A549 (cell line): Measurements from ENCODE around the gene JADE3.

ENCODE experiments used
- CHD2 ChIP-seq: fragments of 150-350 bp; IDR thresholded peaks from 2 replicates; pipeline ENCODE4 v1.6.1; 2014; ENCODE audit warnings: low read length; ENCODE audit not compliant: partially characterized antibody
- HOXB13 ChIP-seq: fragments of 250-450 bp; sonication (Bioruptor Pico); IDR thresholded peaks from 2 replicates; pipeline ENCODE4 v1.5.0; 2020; ENCODE audit warnings: low read depth, mild to moderate bottlenecking, moderate library complexity
- MAFK ChIP-seq: fragments of 450-650 bp; IDR thresholded peaks from 2 replicates; pipeline ENCODE4 v1.6.1; 2014; ENCODE audit not compliant: partially characterized antibody
- ZFP36 ChIP-seq: fragments of 450-650 bp; IDR thresholded peaks from 2 replicates; pipeline ENCODE4 v1.6.1; 2014; ENCODE audit warnings: borderline replicate concordance; ENCODE audit not compliant: partially characterized antibody
- TF ChIP-seq, protein P1 (sequence below): fragments of >200 bp; sonication (Bioruptor Twin); formaldehyde crosslinking; IDR thresholded peaks from 3 replicates; pipeline ENCODE4 v1.5.1; 2016

DNA sequence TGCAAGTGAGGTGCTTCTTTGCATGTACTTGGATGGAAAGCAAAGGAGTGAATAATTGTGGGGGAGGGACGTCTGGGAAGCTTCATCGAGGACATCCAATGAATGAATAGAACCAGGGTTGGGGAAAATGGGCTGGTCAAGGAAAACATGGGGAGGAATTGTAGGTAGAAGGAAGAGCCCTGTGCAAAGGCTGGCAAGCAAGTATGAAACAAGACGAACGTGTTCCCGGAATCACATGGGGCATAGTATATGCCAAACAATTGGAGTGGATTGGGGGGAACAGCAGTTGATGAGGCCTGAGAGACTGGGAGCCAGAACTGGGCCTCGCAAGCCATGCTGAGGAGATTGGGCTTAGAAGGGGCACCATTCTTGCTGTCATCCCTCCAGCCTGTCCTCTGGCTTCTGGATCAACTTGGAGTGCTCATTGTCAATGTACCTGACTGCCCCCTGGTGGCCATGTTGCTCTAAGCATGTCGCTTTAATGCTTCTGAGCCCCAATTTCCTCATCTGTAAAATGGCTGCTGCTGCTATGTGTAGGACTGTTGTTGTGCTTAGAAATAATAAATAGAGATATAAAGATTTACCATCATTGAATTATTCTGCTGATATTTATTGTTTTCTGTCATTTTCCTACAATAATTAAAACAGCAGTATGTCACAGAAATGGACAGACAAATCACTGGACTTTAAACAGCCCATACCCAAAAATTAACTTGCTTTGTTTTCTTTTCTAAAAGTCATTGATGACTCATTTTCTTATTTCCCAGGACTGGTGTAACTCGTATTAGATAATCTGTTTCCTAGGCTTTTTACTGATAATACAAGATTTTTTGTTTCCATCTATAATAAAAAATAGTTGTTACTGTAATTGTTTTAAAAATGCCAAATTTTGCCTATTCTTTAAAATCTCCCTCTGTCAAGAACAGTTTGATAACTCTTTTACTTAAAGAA is 66.4 kb downstream of the JADE3 start:
- TF ChIP-seq, protein P1, sequence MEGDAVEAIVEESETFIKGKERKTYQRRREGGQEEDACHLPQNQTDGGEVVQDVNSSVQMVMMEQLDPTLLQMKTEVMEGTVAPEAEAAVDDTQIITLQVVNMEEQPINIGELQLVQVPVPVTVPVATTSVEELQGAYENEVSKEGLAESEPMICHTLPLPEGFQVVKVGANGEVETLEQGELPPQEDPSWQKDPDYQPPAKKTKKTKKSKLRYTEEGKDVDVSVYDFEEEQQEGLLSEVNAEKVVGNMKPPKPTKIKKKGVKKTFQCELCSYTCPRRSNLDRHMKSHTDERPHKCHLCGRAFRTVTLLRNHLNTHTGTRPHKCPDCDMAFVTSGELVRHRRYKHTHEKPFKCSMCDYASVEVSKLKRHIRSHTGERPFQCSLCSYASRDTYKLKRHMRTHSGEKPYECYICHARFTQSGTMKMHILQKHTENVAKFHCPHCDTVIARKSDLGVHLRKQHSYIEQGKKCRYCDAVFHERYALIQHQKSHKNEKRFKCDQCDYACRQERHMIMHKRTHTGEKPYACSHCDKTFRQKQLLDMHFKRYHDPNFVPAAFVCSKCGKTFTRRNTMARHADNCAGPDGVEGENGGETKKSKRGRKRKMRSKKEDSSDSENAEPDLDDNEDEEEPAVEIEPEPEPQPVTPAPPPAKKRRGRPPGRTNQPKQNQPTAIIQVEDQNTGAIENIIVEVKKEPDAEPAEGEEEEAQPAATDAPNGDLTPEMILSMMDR = peak; percentile 65
- no peak for TF ChIP-seq CHD2
- TF ChIP-seq MAFK = no peak
- no peak for TF ChIP-seq ZFP36
- TF ChIP-seq HOXB13 (CRISPR knock-in tag) = no peak
